NCI-H1694 (cell line): ENCODE results near the gene GAS2L3.

Experiments
- DNase-seq: peaks from one replicate; lab custom pipeline; 2025; lab: John Stamatoyannopoulos, UW

GAS2L3 gene

GRCh38 chr12:100661300-100661951 lies 87.9 kb downstream of the GAS2L3 start:
- DNase-seq = no peak

GRCh38 chr12:100666588-100666987 lies 93.1 kb downstream of the GAS2L3 start:
- no peak for DNase-seq

GRCh38 chr12:100668945-100669536 lies 95.6 kb downstream of the GAS2L3 start:
- peak; percentile 34 for DNase-seq

- no peak for DNase-seq
Measured at GRCh38 chr12:100669922-100670321, 96.4 kb downstream of the GAS2L3 start.

GRCh38 chr12:100671396-100672074 lies 98.1 kb downstream of the GAS2L3 start:
- no peak for DNase-seq

GRCh38 chr12:100672075-100672592 lies 98.7 kb downstream of the GAS2L3 start:
- no peak for DNase-seq

- no peak for DNase-seq
Measured at GRCh38 chr12:100674036-100674888, 100.8 kb downstream of the GAS2L3 start.
